Testis (tissue), 2 donors: Measurements from ENCODE around the gene ZNF514.

ENCODE experiments used
- POLR2A ChIP-seq: fragments of 450-650 bp; IDR thresholded peaks from one replicate; pipeline ENCODE4 v1.6.1; 2017; ENCODE audit warnings: antibody characterized with exemption, mild to moderate bottlenecking, moderate library complexity
- TF ChIP-seq, protein P1 (sequence below), 3 experiments: fragments of 450-650 bp in 2 of 3; fragments of 200-600 bp in 1 of 3; sonication (generic) in 1 of 3; IDR thresholded peaks; one replicate each; pipeline ENCODE4 v1.5.1; 2016 to 2019; ENCODE audit warnings: antibody characterized with exemption in 3 of 3, mild to moderate bottlenecking in 2 of 3, moderate library complexity in 1 of 3

- TF ChIP-seq, protein P1, sequence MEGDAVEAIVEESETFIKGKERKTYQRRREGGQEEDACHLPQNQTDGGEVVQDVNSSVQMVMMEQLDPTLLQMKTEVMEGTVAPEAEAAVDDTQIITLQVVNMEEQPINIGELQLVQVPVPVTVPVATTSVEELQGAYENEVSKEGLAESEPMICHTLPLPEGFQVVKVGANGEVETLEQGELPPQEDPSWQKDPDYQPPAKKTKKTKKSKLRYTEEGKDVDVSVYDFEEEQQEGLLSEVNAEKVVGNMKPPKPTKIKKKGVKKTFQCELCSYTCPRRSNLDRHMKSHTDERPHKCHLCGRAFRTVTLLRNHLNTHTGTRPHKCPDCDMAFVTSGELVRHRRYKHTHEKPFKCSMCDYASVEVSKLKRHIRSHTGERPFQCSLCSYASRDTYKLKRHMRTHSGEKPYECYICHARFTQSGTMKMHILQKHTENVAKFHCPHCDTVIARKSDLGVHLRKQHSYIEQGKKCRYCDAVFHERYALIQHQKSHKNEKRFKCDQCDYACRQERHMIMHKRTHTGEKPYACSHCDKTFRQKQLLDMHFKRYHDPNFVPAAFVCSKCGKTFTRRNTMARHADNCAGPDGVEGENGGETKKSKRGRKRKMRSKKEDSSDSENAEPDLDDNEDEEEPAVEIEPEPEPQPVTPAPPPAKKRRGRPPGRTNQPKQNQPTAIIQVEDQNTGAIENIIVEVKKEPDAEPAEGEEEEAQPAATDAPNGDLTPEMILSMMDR (IDR thresholded peaks at IDR 0.05): no peak
- TF ChIP-seq POLR2A: no peak
Observed at GRCh38 chr2:95185197-95185596, 25.5 kb upstream of the ZNF514 start.
